Liver (tissue), 9 donors: ENCODE data around the gene UNC5B. TPM values are rescaled to one million over a fixed set of nuclear protein-coding genes. Genes with fewer than 3 reads are reported as not detected.

ENCODE experiments used
- DNase-seq: peaks from one replicate; pipeline ENCODE4 v3.0.0-alpha.2; 2017; ENCODE audit warnings: low spot score
- H3K27ac ChIP-seq, 2 donors: one replicate each; pipeline ENCODE4 v1.7.0; 2013; ENCODE audit warnings: inconsistent platforms in 2 of 2, low read length in 2 of 2, control low read depth in 1 of 2, low read depth in 1 of 2, mild to moderate bottlenecking in 1 of 2
- H3K27me3 ChIP-seq, 4 donors: one replicate each; pipeline versions ENCODE4 v1.6.1 to v1.7.0; 2013; ENCODE audit warnings: low read length in 3 of 4, inconsistent platforms in 1 of 4, mild to moderate bottlenecking in 1 of 4, moderate library complexity in 1 of 4; ENCODE audit not compliant: control insufficient read depth in 4 of 4, insufficient read depth in 4 of 4
- H3K36me3 ChIP-seq, 4 donors: one replicate each; pipeline versions ENCODE4 v1.6.1 to v1.7.0; 2013; ENCODE audit warnings: low read length in 3 of 4, mild to moderate bottlenecking in 3 of 4, low read depth in 1 of 4, moderate library complexity in 1 of 4; ENCODE audit not compliant: control insufficient read depth in 4 of 4, insufficient read depth in 3 of 4
- H3K4me1 ChIP-seq, 4 donors: one replicate each; pipeline versions ENCODE4 v1.6.1 to v1.7.0; 2013; ENCODE audit warnings: low read length in 3 of 4, mild to moderate bottlenecking in 3 of 4, moderate library complexity in 1 of 4; ENCODE audit not compliant: control insufficient read depth in 4 of 4, insufficient read depth in 4 of 4
- H3K4me3 ChIP-seq, 3 donors: one replicate each; pipeline versions ENCODE4 v1.6.1 to v1.7.0; 2013; ENCODE audit warnings: low read length in 3 of 3, control low read depth in 1 of 3, low read depth in 1 of 3, mild to moderate bottlenecking in 1 of 3
- H3K9ac ChIP-seq, 2 donors: one replicate each; pipeline ENCODE4 v1.7.0; 2013; ENCODE audit warnings: low read length in 2 of 2, mild to moderate bottlenecking in 2 of 2, moderate library complexity in 2 of 2, control low read depth in 1 of 2, low read depth in 1 of 2
- H3K9me3 ChIP-seq, 4 donors: one replicate each; pipeline versions ENCODE4 v1.6.1 to v1.7.0; 2013; ENCODE audit warnings: low read length in 3 of 4; ENCODE audit not compliant: control insufficient read depth in 4 of 4
- EGR1 ChIP-seq, 2 donors: IDR thresholded peaks; 2 replicates each; pipeline ENCODE4 v1.6.1; 2016 to 2018; ENCODE audit warnings: antibody characterized with exemption in 2 of 2, low read depth in 2 of 2
- FOXA1 ChIP-seq: IDR thresholded peaks from 2 replicates; pipeline ENCODE4 v1.6.1; 2016; ENCODE audit warnings: antibody characterized with exemption
- FOXA2 ChIP-seq: IDR thresholded peaks from 2 replicates; pipeline ENCODE4 v1.6.1; 2016; ENCODE audit warnings: antibody characterized with exemption
- GABPA ChIP-seq, 2 donors: IDR thresholded peaks in 1 of 2; conservative IDR thresholded peaks in 1 of 2; 2 replicates each; pipeline ENCODE4 v1.6.1; 2016; ENCODE audit warnings: antibody characterized with exemption in 2 of 2, mild to moderate bottlenecking in 1 of 2, moderate library complexity in 1 of 2
- JUND ChIP-seq, 2 donors: IDR thresholded peaks; 2 replicates each; pipeline ENCODE4 v1.6.1; 2016; ENCODE audit warnings: antibody characterized with exemption in 2 of 2
- MAX ChIP-seq: IDR thresholded peaks from 2 replicates; pipeline ENCODE4 v1.6.1; 2016; ENCODE audit warnings: antibody characterized with exemption
- NR2F2 ChIP-seq: IDR thresholded peaks from 2 replicates; pipeline ENCODE4 v1.6.1; 2016; ENCODE audit warnings: antibody characterized with exemption
- RAD21 ChIP-seq, 2 donors: IDR thresholded peaks; 2 replicates each; pipeline ENCODE4 v1.6.1; 2016; ENCODE audit warnings: antibody characterized with exemption in 2 of 2, mild to moderate bottlenecking in 2 of 2
- RXRA ChIP-seq, 2 donors: IDR thresholded peaks; 2 replicates each; pipeline ENCODE4 v1.6.1; 2017 to 2018; ENCODE audit warnings: antibody characterized with exemption in 2 of 2, mild to moderate bottlenecking in 1 of 2
- SP1 ChIP-seq: IDR thresholded peaks from 2 replicates; pipeline ENCODE4 v1.6.1; 2018; ENCODE audit warnings: antibody characterized with exemption, mild to moderate bottlenecking
- TAF1 ChIP-seq: conservative IDR thresholded peaks from 2 replicates; pipeline ENCODE4 v1.6.1; 2016; ENCODE audit warnings: antibody characterized with exemption, mild to moderate bottlenecking
- YY1 ChIP-seq: IDR thresholded peaks from 2 replicates; pipeline ENCODE4 v1.6.1; 2016; ENCODE audit warnings: antibody characterized with exemption, mild to moderate bottlenecking
- ZBTB33 ChIP-seq: IDR thresholded peaks from 2 replicates; pipeline ENCODE4 v1.6.1; 2016; ENCODE audit warnings: antibody characterized with exemption
- WGBS: extraction: QIAGEN DNeasy Blood & Tissue Kit; methylation state at CpG from one replicate; pipeline ENCODE4 v1.1.7; 2013; 5-methylcytosine and 5-hydroxymethylcytosine counted together
- polyA plus RNA-seq, 2 donors: library from polyadenylated mRNA; stranded (reverse) in 1 of 2; unstranded in 1 of 2; fragments of 200-250 nt in 1 of 2; fragments of >200 nt in 1 of 2; fragmentation: Nextera tagmentation in 1 of 2; extraction: Ambion mirVana in 1 of 2; gene quantifications; one replicate each; pipeline versions ENCODE4 v1.2.1 to v1.2.3, GENCODE V29; 2013 to 2015
- total RNA-seq, 2 donors: library from RNA; depleted of rRNA; stranded (reverse); fragments of >200 nt; gene quantifications; one replicate each; pipeline ENCODE4 v1.2.3, GENCODE V29; 2014
- TF ChIP-seq, protein P1 (sequence below): IDR thresholded peaks from 2 replicates; pipeline ENCODE4 v1.6.1; 2016; ENCODE audit warnings: antibody characterized with exemption, mild to moderate bottlenecking
- TF ChIP-seq, protein P2 (sequence below): fragments of 150-350 bp; IDR thresholded peaks from 2 replicates; pipeline ENCODE4 v1.5.1; 2017; ENCODE audit warnings: improper control_type of control experiment, low read depth, low read length; ENCODE audit not compliant: missing input control
- TF ChIP-seq, protein P3 (sequence below): IDR thresholded peaks from 2 replicates; pipeline ENCODE4 v1.6.1; 2016; ENCODE audit warnings: antibody characterized with exemption
- donor health status: healthy.
- donor health status: healthy.
- donor health status: healthy.
- donor health status: healthy.
- donor health status: healthy.

Gene UNC5B
- total and polyA plus RNA-seq, 4 donors = 0.56 to 1.8 (median 1.3) TPM

DNA sequence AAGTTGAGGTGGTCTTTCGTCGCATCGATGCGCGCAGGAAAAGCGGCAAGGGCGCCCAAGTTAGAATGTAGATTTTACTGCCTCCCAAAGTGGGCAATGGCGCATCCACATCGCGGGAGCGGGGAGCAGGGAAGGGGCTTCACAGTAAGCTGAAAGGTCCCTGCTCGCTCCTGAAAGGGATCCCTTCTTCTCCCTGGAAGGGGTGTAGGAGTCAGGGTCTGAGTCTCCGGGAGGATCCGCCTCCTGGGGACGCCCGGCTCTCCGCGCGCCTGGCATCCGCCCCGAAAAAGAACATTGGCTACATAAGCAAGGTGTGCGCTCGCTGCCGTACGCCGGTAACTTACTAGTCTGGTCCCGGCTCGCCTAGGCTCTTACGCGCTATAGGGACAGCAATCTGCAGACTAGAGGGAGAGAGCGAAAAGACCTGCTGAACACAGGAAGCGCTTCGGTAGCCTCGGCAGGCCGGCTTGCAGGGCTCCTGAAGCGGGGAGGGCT lies 804 bp downstream of the UNC5B start:
- Histone ChIP-seq H3K27ac (peak overlapping the region in 1 of 2 donors; percentile 56), H3K9me3 (no peaks in the 10 kb centered on the region), H3K27me3 (peaks cover 0 to 10% (median 5%) of the 10 kb centered on the region in 4 donors), H3K4me1 (peaks cover 18 to 34% (median 23%) of the 10 kb centered on the region in 4 donors), H3K36me3 (no peaks in the 10 kb centered on the region), H3K4me3 (peak overlapping the region; percentile 5 to 63 (median 48)), H3K9ac (peak overlapping the region in 1 of 2 donors; percentile 28)
- DNase-seq = no peak
- TF ChIP-seq JUND (IDR thresholded peaks at IDR 0.05) = no peak
- no peak for TF ChIP-seq MAX
- TF ChIP-seq GABPA (IDR thresholded peaks at IDR 0.05 in 1 of 2, conservative IDR thresholded peaks at IDR 0.05 in 1 of 2) = no peak
- TF ChIP-seq, protein P1, sequence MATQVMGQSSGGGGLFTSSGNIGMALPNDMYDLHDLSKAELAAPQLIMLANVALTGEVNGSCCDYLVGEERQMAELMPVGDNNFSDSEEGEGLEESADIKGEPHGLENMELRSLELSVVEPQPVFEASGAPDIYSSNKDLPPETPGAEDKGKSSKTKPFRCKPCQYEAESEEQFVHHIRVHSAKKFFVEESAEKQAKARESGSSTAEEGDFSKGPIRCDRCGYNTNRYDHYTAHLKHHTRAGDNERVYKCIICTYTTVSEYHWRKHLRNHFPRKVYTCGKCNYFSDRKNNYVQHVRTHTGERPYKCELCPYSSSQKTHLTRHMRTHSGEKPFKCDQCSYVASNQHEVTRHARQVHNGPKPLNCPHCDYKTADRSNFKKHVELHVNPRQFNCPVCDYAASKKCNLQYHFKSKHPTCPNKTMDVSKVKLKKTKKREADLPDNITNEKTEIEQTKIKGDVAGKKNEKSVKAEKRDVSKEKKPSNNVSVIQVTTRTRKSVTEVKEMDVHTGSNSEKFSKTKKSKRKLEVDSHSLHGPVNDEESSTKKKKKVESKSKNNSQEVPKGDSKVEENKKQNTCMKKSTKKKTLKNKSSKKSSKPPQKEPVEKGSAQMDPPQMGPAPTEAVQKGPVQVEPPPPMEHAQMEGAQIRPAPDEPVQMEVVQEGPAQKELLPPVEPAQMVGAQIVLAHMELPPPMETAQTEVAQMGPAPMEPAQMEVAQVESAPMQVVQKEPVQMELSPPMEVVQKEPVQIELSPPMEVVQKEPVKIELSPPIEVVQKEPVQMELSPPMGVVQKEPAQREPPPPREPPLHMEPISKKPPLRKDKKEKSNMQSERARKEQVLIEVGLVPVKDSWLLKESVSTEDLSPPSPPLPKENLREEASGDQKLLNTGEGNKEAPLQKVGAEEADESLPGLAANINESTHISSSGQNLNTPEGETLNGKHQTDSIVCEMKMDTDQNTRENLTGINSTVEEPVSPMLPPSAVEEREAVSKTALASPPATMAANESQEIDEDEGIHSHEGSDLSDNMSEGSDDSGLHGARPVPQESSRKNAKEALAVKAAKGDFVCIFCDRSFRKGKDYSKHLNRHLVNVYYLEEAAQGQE = no peak
- TF ChIP-seq ZBTB33 = no peak
- TF ChIP-seq, protein P2, sequence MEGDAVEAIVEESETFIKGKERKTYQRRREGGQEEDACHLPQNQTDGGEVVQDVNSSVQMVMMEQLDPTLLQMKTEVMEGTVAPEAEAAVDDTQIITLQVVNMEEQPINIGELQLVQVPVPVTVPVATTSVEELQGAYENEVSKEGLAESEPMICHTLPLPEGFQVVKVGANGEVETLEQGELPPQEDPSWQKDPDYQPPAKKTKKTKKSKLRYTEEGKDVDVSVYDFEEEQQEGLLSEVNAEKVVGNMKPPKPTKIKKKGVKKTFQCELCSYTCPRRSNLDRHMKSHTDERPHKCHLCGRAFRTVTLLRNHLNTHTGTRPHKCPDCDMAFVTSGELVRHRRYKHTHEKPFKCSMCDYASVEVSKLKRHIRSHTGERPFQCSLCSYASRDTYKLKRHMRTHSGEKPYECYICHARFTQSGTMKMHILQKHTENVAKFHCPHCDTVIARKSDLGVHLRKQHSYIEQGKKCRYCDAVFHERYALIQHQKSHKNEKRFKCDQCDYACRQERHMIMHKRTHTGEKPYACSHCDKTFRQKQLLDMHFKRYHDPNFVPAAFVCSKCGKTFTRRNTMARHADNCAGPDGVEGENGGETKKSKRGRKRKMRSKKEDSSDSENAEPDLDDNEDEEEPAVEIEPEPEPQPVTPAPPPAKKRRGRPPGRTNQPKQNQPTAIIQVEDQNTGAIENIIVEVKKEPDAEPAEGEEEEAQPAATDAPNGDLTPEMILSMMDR = no peak
- no peak for TF ChIP-seq FOXA1
- TF ChIP-seq TAF1 = no peak
- no peak for TF ChIP-seq RAD21 (IDR thresholded peaks at IDR 0.05)
- no peak for TF ChIP-seq FOXA2
- TF ChIP-seq RXRA (IDR thresholded peaks at IDR 0.05) = no peak
- TF ChIP-seq YY1 = no peak
- no peak for TF ChIP-seq EGR1 (IDR thresholded peaks at IDR 0.05; ENCODE audit: low read depth in 2 of 2)
- no peak for TF ChIP-seq SP1
- TF ChIP-seq, protein P3, sequence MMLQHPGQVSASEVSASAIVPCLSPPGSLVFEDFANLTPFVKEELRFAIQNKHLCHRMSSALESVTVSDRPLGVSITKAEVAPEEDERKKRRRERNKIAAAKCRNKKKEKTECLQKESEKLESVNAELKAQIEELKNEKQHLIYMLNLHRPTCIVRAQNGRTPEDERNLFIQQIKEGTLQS = no peak
- no peak for TF ChIP-seq NR2F2
- WGBS = 2% methylated on average over 36 of the region's 36 CpGs
